Stomach (tissue), 4 donors: Measurements from ENCODE around the gene SYNJ2.

ENCODE experiments used
- POLR2A ChIP-seq, 4 donors: fragments of 450-650 bp; IDR thresholded peaks; one replicate each; pipeline ENCODE4 v1.6.1; 2016; ENCODE audit warnings: antibody characterized with exemption in 4 of 4, control low read depth in 2 of 4, mild to moderate bottlenecking in 1 of 4, moderate library complexity in 1 of 4
- TF ChIP-seq, protein P1 (sequence below), 7 experiments: fragments of 450-650 bp in 4 of 7; fragments of 200-600 bp in 3 of 7; sonication (generic) in 3 of 7; IDR thresholded peaks; one replicate each; pipeline ENCODE4 v1.5.1; 2016 to 2019; ENCODE audit warnings: antibody characterized with exemption in 7 of 7, control low read depth in 2 of 7, mild to moderate bottlenecking in 1 of 7

GRCh38 chr6:158095671-158096070, 114.0 kb downstream of the SYNJ2 start:
- TF ChIP-seq, protein P1, sequence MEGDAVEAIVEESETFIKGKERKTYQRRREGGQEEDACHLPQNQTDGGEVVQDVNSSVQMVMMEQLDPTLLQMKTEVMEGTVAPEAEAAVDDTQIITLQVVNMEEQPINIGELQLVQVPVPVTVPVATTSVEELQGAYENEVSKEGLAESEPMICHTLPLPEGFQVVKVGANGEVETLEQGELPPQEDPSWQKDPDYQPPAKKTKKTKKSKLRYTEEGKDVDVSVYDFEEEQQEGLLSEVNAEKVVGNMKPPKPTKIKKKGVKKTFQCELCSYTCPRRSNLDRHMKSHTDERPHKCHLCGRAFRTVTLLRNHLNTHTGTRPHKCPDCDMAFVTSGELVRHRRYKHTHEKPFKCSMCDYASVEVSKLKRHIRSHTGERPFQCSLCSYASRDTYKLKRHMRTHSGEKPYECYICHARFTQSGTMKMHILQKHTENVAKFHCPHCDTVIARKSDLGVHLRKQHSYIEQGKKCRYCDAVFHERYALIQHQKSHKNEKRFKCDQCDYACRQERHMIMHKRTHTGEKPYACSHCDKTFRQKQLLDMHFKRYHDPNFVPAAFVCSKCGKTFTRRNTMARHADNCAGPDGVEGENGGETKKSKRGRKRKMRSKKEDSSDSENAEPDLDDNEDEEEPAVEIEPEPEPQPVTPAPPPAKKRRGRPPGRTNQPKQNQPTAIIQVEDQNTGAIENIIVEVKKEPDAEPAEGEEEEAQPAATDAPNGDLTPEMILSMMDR (IDR thresholded peaks at IDR 0.05): no peak
- no peak for TF ChIP-seq POLR2A (IDR thresholded peaks at IDR 0.05)
